Peyer's patch (tissue), 4 donors: ENCODE measurements around the gene OLA1. TPM values are rescaled to one million over a fixed set of nuclear protein-coding genes. Genes with fewer than 3 reads are reported as not detected.

Experiments used
- DNase-seq, 3 donors: peaks; one replicate each; pipeline ENCODE4 v3.0.0-alpha.2; 2017 to 2019
- H3K27ac ChIP-seq, 4 donors: fragments of 200-600 bp; sonication (generic); one replicate each; pipeline ENCODE4 v1.5.1; 2016 to 2019
- H3K27me3 ChIP-seq, 2 donors: fragments of 200-600 bp; sonication (generic); one replicate each; pipeline ENCODE4 v1.5.1; 2019
- H3K36me3 ChIP-seq, 3 donors: fragments of 200-600 bp; sonication (generic); one replicate each; pipeline ENCODE4 v1.5.1; 2016 to 2019
- H3K4me1 ChIP-seq, 4 donors: fragments of 200-600 bp; sonication (generic); one replicate each; pipeline ENCODE4 v1.5.1; 2016 to 2019
- H3K4me3 ChIP-seq, 4 donors: fragments of 200-600 bp; sonication (generic); 1 replicate in 3 of 4; 2 replicates in 1 of 4; pipeline ENCODE4 v1.5.1; 2016 to 2019; ENCODE audit warnings: mild to moderate bottlenecking in 1 of 4
- H3K9me3 ChIP-seq, 4 donors: fragments of 200-600 bp; sonication (generic); one replicate each; pipeline ENCODE4 v1.5.1; 2016 to 2019; ENCODE audit warnings: mild to moderate bottlenecking in 1 of 4
- CTCF ChIP-seq, 6 experiments: fragments of 450-650 bp in 4 of 6; fragments of 200-600 bp in 2 of 6; sonication (generic) in 1 of 6; IDR thresholded peaks; one replicate each; pipeline ENCODE4 v1.5.1; 2017 to 2019; ENCODE audit warnings: antibody characterized with exemption in 6 of 6, mild to moderate bottlenecking in 3 of 6, moderate library complexity in 1 of 6
- POLR2A ChIP-seq, 2 donors: fragments of 450-650 bp; IDR thresholded peaks; one replicate each; pipeline ENCODE4 v1.5.1; 2017; ENCODE audit warnings: antibody characterized with exemption in 2 of 2, mild to moderate bottlenecking in 2 of 2, moderate library complexity in 2 of 2
- total RNA-seq, 4 donors: library from RNA; depleted of rRNA; stranded (reverse); fragments of >200 nt; gene quantifications; one replicate each; pipeline ENCODE4 v1.1.0, GENCODE V29; 2016

Gene OLA1
- total RNA-seq, 4 donors from 2014 or later = 34.0 to 52.8 (median 35.5) TPM

GRCh38 chr2:174184915-174185314 lies 63.4 kb downstream of the OLA1 start:
- Histone ChIP-seq H3K27me3 (no peaks in the 10 kb centered on the region), H3K4me1 (no peaks in the 10 kb centered on the region), H3K36me3 (no peaks in the 10 kb centered on the region), H3K9me3 (no peaks in the 10 kb centered on the region), H3K27ac (no peak overlapping the region), H3K4me3 (no peak overlapping the region)
- TF ChIP-seq CTCF (IDR thresholded peaks at IDR 0.05) (no peak), POLR2A (IDR thresholded peaks at IDR 0.05) (no peak)
- DNase-seq = no peak

GRCh38 chr2:174184504-174184903 lies 63.8 kb downstream of the OLA1 start:
- no peak for TF ChIP-seq POLR2A (IDR thresholded peaks at IDR 0.05)
- no peak for TF ChIP-seq CTCF (IDR thresholded peaks at IDR 0.05)
- H3K4me3 ChIP-seq = no peak overlapping the region
- no peaks in the 10 kb centered on the region for H3K27me3 ChIP-seq
- no peaks in the 10 kb centered on the region for H3K4me1 ChIP-seq
- no peak for DNase-seq
- no peak overlapping the region for H3K27ac ChIP-seq
- H3K36me3 ChIP-seq = no peaks in the 10 kb centered on the region
- H3K9me3 ChIP-seq = no peaks in the 10 kb centered on the region

- Histone ChIP-seq H3K27ac (no peak overlapping the region), H3K4me1 (no peaks in the 10 kb centered on the region), H3K27me3 (no peaks in the 10 kb centered on the region), H3K36me3 (no peaks in the 10 kb centered on the region), H3K4me3 (no peak overlapping the region), H3K9me3 (no peaks in the 10 kb centered on the region)
- TF ChIP-seq CTCF (IDR thresholded peaks at IDR 0.05) = no peak
- no peak for TF ChIP-seq POLR2A (IDR thresholded peaks at IDR 0.05)
- no peak for DNase-seq
These were observed 65.3 kb downstream of the OLA1 start for GRCh38 chr2:174183076-174183475.

- Histone ChIP-seq H3K9me3 (no peaks in the 10 kb centered on the region), H3K36me3 (no peaks in the 10 kb centered on the region), H3K4me3 (no peak overlapping the region), H3K4me1 (no peaks in the 10 kb centered on the region), H3K27ac (no peak overlapping the region), H3K27me3 (no peaks in the 10 kb centered on the region)
- no peak for TF ChIP-seq POLR2A (IDR thresholded peaks at IDR 0.05)
- no peak for TF ChIP-seq CTCF (IDR thresholded peaks at IDR 0.05)
- no peak for DNase-seq
These were observed 67.0 kb downstream of the OLA1 start for GRCh38 chr2:174181368-174181767.

GRCh38 chr2:174180726-174181236 lies 67.6 kb downstream of the OLA1 start:
- Histone ChIP-seq H3K9me3 (no peaks in the 10 kb centered on the region), H3K27me3 (no peaks in the 10 kb centered on the region)
- DNase-seq = no peak

More at GRCh38 chr2:174180726-174181236, 67.6 kb downstream of the OLA1 start:
- TF ChIP-seq CTCF (IDR thresholded peaks at IDR 0.05) (no peak), POLR2A (IDR thresholded peaks at IDR 0.05) (no peak)
- no peaks in the 10 kb centered on the region for H3K4me1 ChIP-seq
- no peak overlapping the region for H3K4me3 ChIP-seq
- no peak overlapping the region for H3K27ac ChIP-seq
- no peaks in the 10 kb centered on the region for H3K36me3 ChIP-seq
